NB4 (cell line): Measurements from ENCODE around the gene MAGIX.
A peak's percentile ranks its signal among the peaks of the same experiment; 100 is the strongest.
"Not testable (repeated sequence)": the region's sequence is repeated elsewhere in the genome, so short reads cannot be mapped to it uniquely, and the experiment has no call there.

Experiments
- POLR2A ChIP-seq: IDR thresholded peaks from 2 replicates; pipeline ENCODE4 v1.6.1; 2011; ENCODE audit warnings: mild to moderate bottlenecking; ENCODE audit not compliant: insufficient read length; ENCODE audit errors: extremely low read depth
- TF ChIP-seq, protein P1 (sequence below): IDR thresholded peaks from one replicate; pipeline ENCODE4 v1.5.1; 2012; ENCODE audit warnings: low read depth, low read length

DNA sequence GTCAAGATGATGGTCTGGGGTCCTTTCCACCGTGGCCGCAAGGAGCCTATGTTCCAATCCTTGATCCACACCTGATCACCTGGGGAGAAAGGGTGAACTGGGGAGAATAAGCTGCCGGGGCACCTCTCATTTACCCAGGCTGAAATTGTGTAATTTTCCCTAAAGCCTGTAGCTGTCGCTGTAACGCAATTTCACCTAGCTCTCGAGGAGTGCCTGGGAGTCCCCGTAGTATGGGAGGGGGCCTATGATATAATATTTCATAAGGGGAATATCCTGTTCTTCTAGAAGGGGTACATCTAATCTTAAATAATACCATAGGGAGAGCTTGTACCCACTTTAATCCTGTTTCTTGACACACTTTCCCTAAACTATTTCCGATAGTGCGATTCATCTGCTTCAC, 20.3 kb upstream of the MAGIX start:
- TF ChIP-seq, protein P1, sequence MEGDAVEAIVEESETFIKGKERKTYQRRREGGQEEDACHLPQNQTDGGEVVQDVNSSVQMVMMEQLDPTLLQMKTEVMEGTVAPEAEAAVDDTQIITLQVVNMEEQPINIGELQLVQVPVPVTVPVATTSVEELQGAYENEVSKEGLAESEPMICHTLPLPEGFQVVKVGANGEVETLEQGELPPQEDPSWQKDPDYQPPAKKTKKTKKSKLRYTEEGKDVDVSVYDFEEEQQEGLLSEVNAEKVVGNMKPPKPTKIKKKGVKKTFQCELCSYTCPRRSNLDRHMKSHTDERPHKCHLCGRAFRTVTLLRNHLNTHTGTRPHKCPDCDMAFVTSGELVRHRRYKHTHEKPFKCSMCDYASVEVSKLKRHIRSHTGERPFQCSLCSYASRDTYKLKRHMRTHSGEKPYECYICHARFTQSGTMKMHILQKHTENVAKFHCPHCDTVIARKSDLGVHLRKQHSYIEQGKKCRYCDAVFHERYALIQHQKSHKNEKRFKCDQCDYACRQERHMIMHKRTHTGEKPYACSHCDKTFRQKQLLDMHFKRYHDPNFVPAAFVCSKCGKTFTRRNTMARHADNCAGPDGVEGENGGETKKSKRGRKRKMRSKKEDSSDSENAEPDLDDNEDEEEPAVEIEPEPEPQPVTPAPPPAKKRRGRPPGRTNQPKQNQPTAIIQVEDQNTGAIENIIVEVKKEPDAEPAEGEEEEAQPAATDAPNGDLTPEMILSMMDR, result peak; percentile 27
- not testable (repeated sequence) for TF ChIP-seq POLR2A
